A673 (cell line): Measurements from ENCODE around the gene PRR5L.

Source experiments
- CTCF ChIP-seq: fragments of 300-800, 200-600 bp; sonication (generic); conservative IDR thresholded peaks from 2 replicates; pipeline ENCODE4 v1.5.1; 2017; ENCODE audit warnings: low read depth, mild to moderate bottlenecking, antibody characterized with exemption, low read length, moderate library complexity, mixed read lengths
- EZH2 ChIP-seq: fragments of 200-600 bp; sonication (generic); IDR thresholded peaks from 2 replicates; pipeline ENCODE4 v1.6.1; 2017; ENCODE audit warnings: borderline replicate concordance, low read depth, mild to moderate bottlenecking, mixed read lengths, antibody characterized with exemption, low read length; ENCODE audit not compliant: poor library complexity, severe bottlenecking

GRCh38 chr11:36360826-36361415 is 64.8 kb downstream of the PRR5L start:
- TF ChIP-seq CTCF (no peak), EZH2 (no peak)
